Suppressor macrophage treated with lipopolysaccharide for 1 hour (primary cell): ENCODE data around the gene HDAC2.
"Not testable (repeated sequence)": the region's sequence is repeated elsewhere in the genome, so short reads cannot be mapped to it uniquely, and the experiment has no call there.

Source experiments
- DNase-seq, 3 donors: peaks; one replicate each; pipeline ENCODE4 v3.0.0-alpha.2; 2020 to 2022

Gene HDAC2

DNA sequence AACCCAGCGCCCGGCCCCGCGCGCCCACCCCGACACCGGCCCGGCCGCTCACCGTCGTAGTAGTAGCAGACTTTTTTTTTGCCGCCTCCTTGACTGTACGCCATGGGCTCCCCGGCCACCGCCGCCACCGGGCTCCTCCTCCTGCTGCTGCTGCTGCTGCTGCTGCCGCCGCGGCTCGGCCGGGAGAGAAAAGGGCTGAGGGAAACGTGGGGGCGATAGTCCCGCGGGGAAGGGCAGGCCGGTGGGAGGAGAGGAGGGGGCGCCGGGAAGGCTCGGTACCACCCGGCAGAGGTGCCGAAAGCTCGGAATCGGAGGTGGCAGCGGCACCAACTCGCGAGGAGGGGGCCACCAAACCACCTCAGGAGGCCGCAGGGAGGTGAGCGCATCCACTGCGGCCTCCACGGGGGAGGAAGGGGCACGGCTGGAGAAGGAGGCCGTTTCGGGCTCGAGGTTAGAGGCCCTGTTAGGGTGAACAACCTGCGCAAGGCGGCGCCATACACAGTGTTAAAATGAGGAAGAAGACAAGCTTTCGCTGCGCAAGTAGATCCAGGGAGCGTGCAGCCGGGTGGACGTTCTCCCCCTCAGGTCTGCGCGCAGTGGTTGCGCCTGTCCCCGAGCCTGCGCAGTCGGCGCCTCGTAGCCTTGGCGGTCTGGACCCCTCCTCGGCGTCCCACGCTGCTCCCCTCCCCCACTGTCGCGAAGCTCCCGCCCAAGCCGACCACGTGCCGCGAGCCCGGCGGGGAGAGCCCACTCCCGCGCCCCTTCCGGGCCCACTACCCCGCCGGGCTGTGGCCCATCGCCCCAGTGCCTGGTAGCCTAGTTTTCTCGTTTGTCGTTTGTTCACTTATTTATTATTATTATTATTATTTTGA, at the start of gene HDAC2:
HDAC2 (minus strand) TSS at position 344 of the 872 bp plus-strand sequence; CDS start at position 104, 240 bp downstream.
- peak; percentile 84 to 92 (median 86) for DNase-seq

DNA sequence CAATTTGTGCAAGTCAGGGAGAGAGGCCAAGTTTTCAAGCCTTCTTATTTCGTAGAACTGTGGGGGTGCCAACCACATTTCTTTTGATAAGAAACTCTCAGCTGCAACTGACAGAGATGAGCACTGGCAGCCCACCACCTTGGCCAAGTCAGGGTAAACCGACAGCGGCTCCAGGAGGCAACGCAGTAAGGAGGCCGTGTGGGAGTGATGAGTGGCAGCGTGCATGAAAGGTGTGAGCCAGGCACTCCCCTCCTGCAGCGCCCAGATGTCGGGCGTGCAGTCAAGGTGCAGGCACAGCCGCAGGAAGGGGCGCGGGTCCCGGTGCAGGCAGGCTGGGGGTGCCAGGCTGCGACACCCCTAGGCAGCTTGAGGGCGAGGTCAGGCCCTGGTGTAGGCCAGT, 49.2 kb upstream of the HDAC2 start:
- no peak for DNase-seq

GRCh38 chr6:114017146-114017545, 46.2 kb upstream of the HDAC2 start:
- DNase-seq: not testable (repeated sequence)

DNA sequence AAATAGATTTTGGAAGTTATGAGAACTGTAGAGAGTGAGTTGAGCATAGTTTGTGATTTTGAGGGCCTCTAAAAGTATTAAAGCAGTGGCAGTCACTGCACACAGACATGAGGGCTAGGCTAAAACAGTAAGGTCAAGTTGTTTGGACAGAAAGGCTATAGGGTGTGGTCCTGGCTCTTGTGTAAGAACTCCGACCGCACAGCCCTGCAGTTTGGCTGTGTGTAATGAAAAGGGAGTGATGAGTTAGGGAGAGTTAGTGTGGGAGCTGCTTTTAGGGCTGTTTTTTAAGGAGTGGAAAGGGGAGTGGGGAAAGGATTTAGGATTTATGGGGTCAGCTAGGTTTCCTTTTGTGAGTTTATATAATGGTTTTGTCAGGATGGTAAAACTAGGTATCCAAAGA, 43.2 kb upstream of the HDAC2 start:
- not testable (repeated sequence) for DNase-seq

- not testable (repeated sequence) for DNase-seq
Measured at GRCh38 chr6:114011486-114011885, 40.5 kb upstream of the HDAC2 start.

- no peak for DNase-seq
Measured at GRCh38 chr6:114010540-114010939, 39.6 kb upstream of the HDAC2 start.

- DNase-seq: no peak
Measured at GRCh38 chr6:114009192-114009591, 38.2 kb upstream of the HDAC2 start.

- no peak for DNase-seq
Measured at GRCh38 chr6:114008331-114008730, 37.4 kb upstream of the HDAC2 start.

DNA sequence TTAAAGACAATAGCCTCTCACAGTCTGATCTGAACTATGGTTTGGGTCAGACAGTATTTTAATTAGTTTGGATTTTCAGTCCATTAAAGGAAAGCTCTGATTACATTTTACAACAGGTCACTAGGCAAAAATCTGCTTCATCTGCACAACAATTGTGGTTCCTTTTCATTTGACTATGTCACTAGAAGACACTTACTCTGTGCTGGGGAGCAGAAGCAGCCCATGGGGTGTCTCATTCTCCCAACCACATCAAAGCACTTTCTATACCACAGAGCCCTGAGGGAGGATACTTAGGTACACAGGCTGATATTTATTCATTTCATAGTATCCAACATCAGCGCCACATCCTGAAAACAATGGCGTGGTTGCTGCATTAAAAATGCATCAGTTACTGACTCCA, 36.6 kb upstream of the HDAC2 start:
- DNase-seq: no peak

DNA sequence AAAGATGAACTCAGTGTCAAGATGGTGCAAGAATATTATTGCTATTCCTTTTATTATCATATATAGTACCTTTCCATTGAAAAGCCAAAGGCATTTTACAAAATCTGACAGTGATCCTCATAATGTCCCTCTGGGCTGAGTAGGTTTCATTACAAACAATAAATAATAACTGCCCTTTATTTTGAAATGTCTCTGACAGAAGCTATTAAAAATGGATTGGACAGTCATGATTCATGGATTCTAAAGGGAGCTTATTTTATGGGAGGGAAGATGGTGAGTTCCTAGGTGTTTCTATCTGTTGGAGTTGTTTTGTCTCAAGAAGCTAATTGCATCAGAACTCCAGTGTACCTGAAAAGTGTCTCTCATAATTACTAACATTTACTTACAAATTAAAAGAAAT, 30.4 kb upstream of the HDAC2 start:
- DNase-seq: no peak

DNA sequence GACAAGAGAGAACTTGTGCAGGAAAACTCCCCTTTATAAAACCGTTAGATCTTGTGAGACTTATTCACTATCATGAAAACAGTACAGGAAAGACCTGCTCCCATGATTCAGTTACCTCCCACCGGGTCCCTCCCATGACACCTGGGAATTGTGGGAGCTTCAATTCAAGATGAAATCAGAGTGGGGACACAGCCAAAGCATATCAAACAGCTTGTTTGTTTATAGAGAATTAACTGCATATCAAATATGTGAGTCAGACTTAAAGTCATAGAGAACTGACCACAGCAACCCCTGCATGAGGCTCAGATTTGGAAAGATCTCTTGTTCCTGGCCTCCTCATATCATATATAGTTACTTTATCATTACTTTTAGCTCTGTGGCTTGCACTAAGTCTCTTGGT, 29.1 kb upstream of the HDAC2 start:
- no peak for DNase-seq

- DNase-seq: no peak
Measured at GRCh38 chr6:113999284-113999683, 28.3 kb upstream of the HDAC2 start.

GRCh38 chr6:113998811-113999210, 27.9 kb upstream of the HDAC2 start:
- DNase-seq: no peak

DNA sequence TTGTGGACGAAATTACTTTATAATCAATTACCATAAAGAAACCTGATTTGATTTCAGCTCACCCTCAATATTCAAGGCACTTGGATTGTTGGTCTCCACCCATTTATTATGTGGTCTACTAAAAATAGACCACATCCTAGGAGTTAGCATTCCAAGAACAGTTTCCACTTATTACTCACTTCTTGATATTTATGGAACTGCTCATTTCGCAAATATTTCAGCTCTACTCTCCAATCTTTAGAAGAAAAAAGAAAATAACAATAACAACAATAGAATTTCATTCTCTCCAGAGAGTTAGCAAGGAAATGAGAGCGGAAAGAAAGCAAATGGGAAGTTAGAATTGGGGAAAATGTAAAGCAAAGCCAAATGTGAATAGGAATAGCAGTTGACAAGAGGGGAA, 26.2 kb upstream of the HDAC2 start:
- no peak for DNase-seq

DNA sequence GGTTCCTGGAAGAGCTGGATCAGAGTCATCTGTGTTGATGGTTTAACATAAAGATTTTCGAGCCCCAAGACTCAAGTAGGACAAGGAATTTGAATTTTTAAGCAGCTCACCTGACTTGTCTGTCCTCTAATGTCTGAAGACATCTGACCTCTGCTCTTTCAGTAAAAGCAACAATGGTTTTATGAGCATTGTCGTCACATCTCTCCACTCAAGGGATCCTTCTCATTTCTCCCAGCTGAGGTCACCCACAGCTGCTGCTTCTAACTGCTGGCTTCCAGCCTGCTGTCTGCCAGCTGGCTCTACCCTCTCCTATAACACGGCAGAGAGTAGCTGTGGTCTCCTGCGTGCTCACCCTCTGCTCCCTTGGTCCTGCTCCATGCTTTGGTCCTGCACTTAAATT, 24.7 kb upstream of the HDAC2 start:
- no peak for DNase-seq

DNA sequence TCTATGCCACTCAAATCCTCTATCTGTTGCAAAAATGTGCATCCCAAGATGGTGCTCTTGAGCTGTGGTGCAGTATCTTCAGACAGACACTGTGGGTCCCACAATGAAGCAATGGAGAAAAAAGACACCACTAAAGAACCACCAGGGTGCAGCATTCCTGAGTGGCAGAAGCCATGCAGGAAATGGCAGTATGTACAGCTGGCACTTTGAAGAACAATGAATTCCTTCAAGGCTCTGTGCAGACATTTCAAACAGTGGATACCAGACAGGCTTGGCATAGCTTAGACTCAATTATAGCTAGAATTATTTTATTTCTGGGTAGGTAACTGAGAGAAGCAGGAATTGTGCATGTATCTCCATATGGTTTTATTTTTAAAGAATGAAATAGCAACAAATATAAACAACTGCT, 24.0 kb upstream of the HDAC2 start:
- peak; percentile 49 to 56 (median 53) for DNase-seq

- DNase-seq: no peak
Measured at GRCh38 chr6:113989675-113990074, 18.7 kb upstream of the HDAC2 start.

DNA sequence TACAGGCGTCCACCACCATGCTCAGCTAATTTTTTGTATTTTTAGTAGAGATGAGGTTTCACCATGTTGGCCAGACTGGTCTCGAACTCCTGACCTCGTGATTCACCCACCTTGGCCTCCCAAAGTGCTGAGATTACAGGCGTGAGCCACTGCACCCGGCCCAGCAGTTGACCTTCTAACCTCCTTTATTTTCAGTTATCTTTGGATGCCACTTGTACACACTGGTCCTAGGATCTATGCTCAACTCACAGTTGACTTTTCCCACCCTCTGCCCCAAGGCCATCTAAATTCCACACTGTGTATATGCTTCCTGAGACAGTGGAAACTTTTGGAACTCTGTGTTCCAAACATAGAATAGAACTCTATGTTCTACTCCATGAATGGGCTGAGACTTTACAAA, 11.7 kb upstream of the HDAC2 start:
- not testable (repeated sequence) for DNase-seq

- DNase-seq: no peak
Measured at GRCh38 chr6:113982055-113982550, 11.2 kb upstream of the HDAC2 start.

- DNase-seq: peak in 2 of 3 donors; percentile 24 to 48
Measured at GRCh38 chr6:113980937-113981554, 10.1 kb upstream of the HDAC2 start.

DNA sequence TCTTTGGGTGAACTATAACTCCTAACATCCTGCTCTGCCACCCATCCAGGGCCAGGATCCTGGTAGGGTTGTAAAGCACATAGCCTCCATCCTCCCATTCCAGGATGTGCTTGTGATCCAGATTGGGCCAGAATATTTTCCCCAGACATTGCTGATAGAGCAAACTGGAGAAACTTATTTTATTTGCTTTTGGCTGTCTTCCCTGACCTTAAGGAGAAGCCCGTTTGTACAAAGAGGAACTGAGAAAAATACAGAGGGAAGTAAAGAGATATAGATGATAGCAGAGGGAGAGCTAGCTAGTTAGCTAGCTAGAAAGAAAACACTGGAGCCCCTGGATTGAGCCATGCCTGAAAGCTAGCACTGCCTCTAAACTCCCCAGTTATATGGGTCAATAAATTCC, 9.0 kb upstream of the HDAC2 start:
- peak; percentile 37 to 62 (median 61) for DNase-seq

DNA sequence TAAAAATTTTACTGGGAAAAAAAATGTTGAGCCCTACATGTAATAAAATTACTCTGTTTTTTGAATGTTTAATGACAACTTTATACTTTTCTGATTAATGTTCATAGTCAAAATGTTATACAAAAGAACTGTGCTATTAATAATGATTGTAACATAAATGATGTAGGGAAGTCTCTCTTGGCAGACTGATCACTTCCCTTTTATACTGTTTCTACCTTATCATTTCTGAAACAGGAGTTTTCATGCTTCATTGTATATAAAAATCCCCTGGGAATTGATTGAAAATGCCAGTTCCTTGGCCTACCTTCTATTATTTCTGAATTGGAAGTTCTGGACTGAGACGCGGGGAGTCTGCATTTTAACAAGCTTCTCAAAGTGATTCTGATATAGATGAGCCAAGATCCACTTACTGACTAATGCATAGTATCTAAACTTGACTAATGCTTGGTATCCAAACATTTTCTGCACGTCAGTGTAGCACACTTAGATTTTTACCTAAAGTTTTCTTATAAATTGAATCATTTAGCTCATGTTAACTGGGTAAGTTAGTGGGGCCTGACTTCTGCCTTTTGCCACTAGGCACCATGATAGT, 7.2 kb upstream of the HDAC2 start:
- no peak for DNase-seq

DNA sequence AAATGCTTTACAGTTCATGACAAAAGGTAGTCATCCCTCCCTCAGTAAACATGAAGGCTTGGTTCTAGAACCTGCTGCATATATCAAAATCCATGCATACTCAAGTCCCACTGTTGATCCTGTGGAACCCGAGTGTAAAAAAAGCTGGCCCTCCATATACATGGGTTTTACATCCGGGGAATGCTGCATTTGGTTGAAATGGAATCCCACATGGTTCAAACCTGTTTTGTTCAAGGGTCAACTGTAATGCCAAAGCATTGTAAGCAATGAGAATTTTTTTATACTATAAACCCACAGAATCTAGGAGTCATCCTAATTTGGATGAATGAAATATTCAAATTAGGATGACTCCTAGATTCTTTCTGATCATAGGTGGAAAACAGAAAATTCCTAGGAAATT, 5.9 kb upstream of the HDAC2 start:
- DNase-seq: no peak

GRCh38 chr6:113971741-113972140, 793 bp upstream of the HDAC2 start:
- DNase-seq: peak in 1 of 3 donors; percentile 28
